Measurements from ENCODE around the gene KPNB1. TPM values are rescaled to one million over a fixed set of nuclear protein-coding genes. Genes with fewer than 3 reads are reported as not detected.

Gene KPNB1
- polyA plus RNA-seq, 10 donors = 135 to 209 (median 166) TPM

GRCh38 chr17:47708864-47709541, 59.3 kb downstream of the KPNB1 start:
- DNase-seq = peak in 1 of 3 donors; percentile 52

- DNase-seq = no peak
Observed at GRCh38 chr17:47709594-47709993, 59.9 kb downstream of the KPNB1 start.

GRCh38 chr17:47711366-47712099, 61.8 kb downstream of the KPNB1 start:
- no peak for DNase-seq

GRCh38 chr17:47712330-47713023, 62.8 kb downstream of the KPNB1 start:
- DNase-seq = no peak

GRCh38 chr17:47713980-47714700, 64.4 kb downstream of the KPNB1 start:
- DNase-seq = no peak

- no peak for DNase-seq
Observed at GRCh38 chr17:47714773-47715396, 65.2 kb downstream of the KPNB1 start.

- DNase-seq = no peak
Observed at GRCh38 chr17:47715669-47716325, 66.1 kb downstream of the KPNB1 start.

GRCh38 chr17:47716375-47716774, 66.7 kb downstream of the KPNB1 start:
- no peak for DNase-seq

GRCh38 chr17:47717261-47717697, 67.6 kb downstream of the KPNB1 start:
- no peak for DNase-seq

- DNase-seq = no peak
Observed at GRCh38 chr17:47717979-47718621, 68.4 kb downstream of the KPNB1 start.

GRCh38 chr17:47718634-47719405, 69.1 kb downstream of the KPNB1 start:
- no peak for DNase-seq

GRCh38 chr17:47719411-47720152, 69.9 kb downstream of the KPNB1 start:
- peak in 1 of 3 donors; percentile 59 for DNase-seq

- no peak for DNase-seq
Observed at GRCh38 chr17:47720196-47720595, 70.5 kb downstream of the KPNB1 start.

- DNase-seq = peak in 2 of 3 donors; percentile 14 to 37
Observed at GRCh38 chr17:47720754-47721533, 71.2 kb downstream of the KPNB1 start.

- no peak for DNase-seq
Observed at GRCh38 chr17:47721725-47722124, 72.0 kb downstream of the KPNB1 start.

- DNase-seq = no peak
Observed at GRCh38 chr17:47724705-47725104, 75.0 kb downstream of the KPNB1 start.

- DNase-seq = no peak
Observed at GRCh38 chr17:47725446-47726111, 75.9 kb downstream of the KPNB1 start.
